ENCODE results near the gene HEPACAM2. TPM values are rescaled to one million over a fixed set of nuclear protein-coding genes. Genes with fewer than 3 reads are reported as not detected.

Gene HEPACAM2
- total RNA-seq, 2 experiments from 2014 or later: not detected

GRCh38 chr7:93228302-93228701 lies 2.0 kb upstream of the HEPACAM2 start:
- peaks cover 1% of the 10 kb centered on the region for H3K27me3 Mint-ChIP-seq

GRCh38 chr7:93219868-93220267 lies 6.4 kb downstream of the HEPACAM2 start:
- intact Hi-C loops (cut with micrococcal nuclease): no loop called here
- TF ChIP-seq CTCF (IDR thresholded peaks at IDR 0.05): no peak
- Mint-ChIP-seq H3K4me1 (ENCODE audit: low read depth) (no peaks in the 10 kb centered on the region), H3K9me3 (no peaks in the 10 kb centered on the region), H3K36me3 (ENCODE audit: low read depth) (no peaks in the 10 kb centered on the region), H3K4me3 (no peak overlapping the region), H3K27me3 (peaks cover 10% of the 10 kb centered on the region), H3K27ac (no peak overlapping the region)
- no peak for ATAC-seq
- POLR2A ChIA-PET: no interaction called here
- CTCF ChIA-PET: no interaction called here
- DNase-seq: no peak

More at GRCh38 chr7:93228302-93228701, 2.0 kb upstream of the HEPACAM2 start:
- Mint-ChIP-seq H3K27ac (no peak overlapping the region), H3K4me3 (no peak overlapping the region), H3K9me3 (no peaks in the 10 kb centered on the region), H3K36me3 (ENCODE audit: low read depth) (no peaks in the 10 kb centered on the region), H3K4me1 (ENCODE audit: low read depth) (peaks cover 3% of the 10 kb centered on the region)
- DNase-seq: no peak
- peak; percentile 78 for TF ChIP-seq CTCF (IDR thresholded peaks at IDR 0.05)
- ChIA-PET CTCF (interaction anchor here (0.7 to 4.0 kb wide), 21 partner anchors 10 to 214 kb away, joined by 3 to 28 read pairs (median 4); partner anchors contain the start of gene SAMD9), POLR2A (no interaction called here)
- intact Hi-C loops (cut with micrococcal nuclease): loop anchor here (5.0 kb wide), 1 partner anchor 136 kb away; no protein-coding TSS in a partner anchor
- ATAC-seq: no peak

- Mint-ChIP-seq H3K27ac (no peak overlapping the region), H3K27me3 (peaks cover 13% of the 10 kb centered on the region), H3K36me3 (ENCODE audit: low read depth) (no peaks in the 10 kb centered on the region), H3K4me1 (ENCODE audit: low read depth) (no peaks in the 10 kb centered on the region), H3K4me3 (no peak overlapping the region), H3K9me3 (no peaks in the 10 kb centered on the region)
- TF ChIP-seq CTCF (IDR thresholded peaks at IDR 0.05): no peak
- DNase-seq (no peak), ATAC-seq (no peak)
- POLR2A ChIA-PET: no interaction called here
- intact Hi-C loops (cut with micrococcal nuclease): no loop called here
- CTCF ChIA-PET: no interaction called here
Measured at GRCh38 chr7:93218997-93219827, 7.1 kb downstream of the HEPACAM2 start.

- Mint-ChIP-seq H3K27ac (no peak overlapping the region), H3K9me3 (no peaks in the 10 kb centered on the region)
- DNase-seq: no peak
Measured at GRCh38 chr7:93212881-93213280, 13.4 kb downstream of the HEPACAM2 start.

More at GRCh38 chr7:93212881-93213280, 13.4 kb downstream of the HEPACAM2 start:
- Mint-ChIP-seq H3K4me3 (no peak overlapping the region), H3K4me1 (ENCODE audit: low read depth) (no peaks in the 10 kb centered on the region), H3K36me3 (ENCODE audit: low read depth) (no peaks in the 10 kb centered on the region), H3K27me3 (peaks cover 27% of the 10 kb centered on the region)
- no peak for TF ChIP-seq CTCF (IDR thresholded peaks at IDR 0.05)
- ChIA-PET CTCF (interaction anchor here (1.1 kb wide), 1 partner anchor 16 kb away, joined by 4 read pairs; no protein-coding TSS in a partner anchor), POLR2A (no interaction called here)
- no peak for ATAC-seq
- intact Hi-C loops (cut with micrococcal nuclease): no loop called here

Data from activated CD8-positive, alpha-beta T cell treated with anti-CD3 and anti-CD28 coated beads for 36 hours (primary cell).